HFF-Myc (cell line): Measurements from ENCODE around the gene DDX43.
A peak's percentile ranks its signal among the peaks of the same experiment; 100 is the strongest.
"Not testable (repeated sequence)": the region's sequence is repeated elsewhere in the genome, so short reads cannot be mapped to it uniquely, and the experiment has no call there.

Experiments
- DNase-seq: peaks from one replicate; pipeline ENCODE4 v3.0.0-alpha.2; 2011; ENCODE audit warnings: low read depth; ENCODE audit errors: extremely low read depth
- H3K4me3 ChIP-seq: replicated peaks from 2 replicates; pipeline ENCODE4 v1.5.1; 2011; ENCODE audit warnings: low read depth, mild to moderate bottlenecking, control low read depth, low read length
- CTCF ChIP-seq: IDR thresholded peaks from 2 replicates; pipeline ENCODE4 v1.5.1; 2012; ENCODE audit warnings: mild to moderate bottlenecking, low read depth, low read length, control low read depth; ENCODE audit errors: missing control alignments

DDX43 gene

GRCh38 chr6:73451223-73452106, 56.8 kb downstream of the DDX43 start:
- peak overlapping the region; percentile 80 for H3K4me3 ChIP-seq
- no peak for TF ChIP-seq CTCF
- no peak for DNase-seq

GRCh38 chr6:73452107-73452461, 57.5 kb downstream of the DDX43 start, which contains the start of gene CGAS:
TSS of gene CGAS (minus strand) at chr6:73452297. CDS start at chr6:73452181, 116 bp downstream.
- peak; percentile 33 for DNase-seq
- H3K4me3 ChIP-seq = peak within 1 kb of the TSS; percentile 80
- TF ChIP-seq CTCF = no peak

DNA sequence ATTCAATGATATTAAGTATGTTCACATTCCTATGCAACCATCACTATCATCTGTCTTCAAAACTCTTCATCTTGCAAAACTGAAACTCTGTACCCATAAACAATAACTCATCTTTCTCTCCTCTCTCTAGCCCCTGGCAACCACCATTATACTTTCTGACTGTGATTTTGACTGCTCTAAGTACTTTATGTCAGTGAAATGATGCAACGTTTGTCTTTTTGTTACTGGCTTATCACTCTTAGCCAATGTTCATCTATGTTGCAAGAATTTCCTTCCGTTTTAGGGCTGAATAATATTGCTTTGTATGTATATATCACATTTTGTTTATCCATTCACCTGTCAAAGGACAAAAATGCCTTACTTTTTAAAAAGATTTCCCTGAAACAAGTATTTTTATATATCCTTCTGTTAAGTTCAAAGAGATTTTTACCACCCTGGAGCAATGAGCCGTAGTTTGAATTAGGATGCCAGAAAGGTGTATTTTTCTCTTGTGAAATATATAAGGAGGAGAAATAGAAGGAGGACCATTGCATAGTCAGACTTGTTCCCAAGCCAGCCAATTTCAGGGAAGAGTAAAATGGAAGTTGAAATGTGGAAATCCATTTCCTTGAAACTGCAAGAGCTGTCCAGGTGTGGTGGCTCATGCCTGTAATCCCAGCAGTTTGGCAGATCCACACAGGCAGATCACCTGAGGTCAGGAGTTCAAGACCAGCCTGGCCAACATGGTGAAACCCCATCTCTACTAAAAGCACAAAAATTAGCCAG, 61.4 kb downstream of the DDX43 start:
- TF ChIP-seq CTCF = no peak
- H3K4me3 ChIP-seq = no peak overlapping the region
- no peak for DNase-seq

- DNase-seq, H3K4me3 ChIP-seq: not testable (repeated sequence)
These were observed 64.8 kb downstream of the DDX43 start for GRCh38 chr6:73459474-73459873.

DNA sequence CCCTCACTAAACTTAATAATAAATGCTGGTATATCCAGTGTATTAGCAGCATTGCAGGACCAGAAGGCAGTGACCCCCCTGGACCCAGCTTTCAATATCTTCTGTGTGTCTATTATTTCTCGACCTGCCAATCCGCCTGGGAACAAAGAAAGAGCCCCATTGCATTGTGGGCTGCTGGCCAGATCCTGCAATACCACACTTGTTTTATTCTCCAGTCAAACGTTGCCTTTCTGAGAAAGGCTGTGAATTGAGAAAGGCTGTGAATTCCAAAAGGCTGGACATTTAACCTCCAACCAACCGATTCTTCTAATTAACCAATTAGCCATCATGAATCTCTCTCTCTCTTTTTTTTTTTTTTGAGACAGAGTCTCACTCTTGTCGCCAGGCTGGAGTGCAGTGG, 65.4 kb downstream of the DDX43 start:
- no peak for DNase-seq
- no peak for TF ChIP-seq CTCF
- H3K4me3 ChIP-seq = no peak overlapping the region

GRCh38 chr6:73461537-73462350, 67.1 kb downstream of the DDX43 start, which contains the start of gene MTO1:
TSS of gene MTO1 (plus strand) at chr6:73461737. CDS start at chr6:73461855, 118 bp downstream.
- peak within 1 kb of the TSS; percentile 100 for H3K4me3 ChIP-seq
- DNase-seq = peak; percentile 64
- TF ChIP-seq CTCF = no peak
